ENCODE data around the gene HUS1B. TPM values are rescaled to one million over a fixed set of nuclear protein-coding genes. Genes with fewer than 3 reads are reported as not detected.

HUS1B gene
- total RNA-seq, 1 donor from 2014 or later: 0.53 TPM

- FAIRE-seq: no peak
- H3K36me3 ChIP-seq (ENCODE audit: control insufficient read depth, insufficient read depth, low read length): no peaks in the 10 kb centered on the region
Measured at GRCh38 chr6:606829-607379, 50.0 kb downstream of the HUS1B start.

More at GRCh38 chr6:606829-607379, 50.0 kb downstream of the HUS1B start:
- Histone ChIP-seq H3K27me3 (ENCODE audit: control insufficient read depth, insufficient read depth, low read length) (no peaks in the 10 kb centered on the region), H3K4me3 (ENCODE audit: low read depth, low read length) (no peak overlapping the region)
- no peak for DNase-seq (ENCODE audit: low read depth)
- no peak for TF ChIP-seq CTCF (IDR thresholded peaks at IDR 0.05; ENCODE audit: insufficient read depth, low read length, severe bottlenecking)

Other genes with a start within 250 kb of the HUS1B start
- gene EXOC2, start 36.0 kb upstream of the HUS1B start, total RNA-seq: 29.2 and 34.8 TPM in 2 replicates

All from bronchial epithelial cell (primary cell).